ENCODE measurements around the gene ABCA1. TPM values are rescaled to one million over a fixed set of nuclear protein-coding genes. Genes with fewer than 3 reads are reported as not detected.

ABCA1 gene
- polyA plus RNA-seq, 1 donor (not counting 4 experiments of a cell fraction or from before 2014, with no cell fraction given) = 23.0 TPM

GRCh38 chr9:104873489-104873850, 54.5 kb downstream of the ABCA1 start:
- Histone ChIP-seq H3K79me2 (ENCODE audit: control insufficient read depth, insufficient read depth, low read length) (peaks cover 27% of the 10 kb centered on the region), H3K9ac (ENCODE audit: control insufficient read depth, extremely low read depth, insufficient read depth, low read length) (peak overlapping the region; percentile 62), H3K4me3 (ENCODE audit: control insufficient read depth in 2 of 3, extremely low read depth in 1 of 3, insufficient read depth in 2 of 3, low read depth in 1 of 3, low read length in 3 of 3) (no peak overlapping the region), H2AFZ (ENCODE audit: control insufficient read depth, low read length) (no peak overlapping the region), H3K9me3 (ENCODE audit: control insufficient read depth, low read depth, low read length) (no peaks in the 10 kb centered on the region), H3K27me3 (ENCODE audit: control insufficient read depth, extremely low read depth, insufficient read depth, low read length) (no peaks in the 10 kb centered on the region), H3K36me3 (ENCODE audit: control insufficient read depth in 2 of 2, extremely low read depth in 1 of 2, insufficient read depth in 2 of 2, low read length in 2 of 2) (peaks cover 0 to 26% of the 10 kb centered on the region in 2 experiments), H3K4me2 (ENCODE audit: control insufficient read depth, extremely low read depth, insufficient read depth, low read depth, low read length) (peak overlapping the region; percentile 56), H4K20me1 (ENCODE audit: control insufficient read depth, extremely low read depth, insufficient read depth, low read length) (no peaks in the 10 kb centered on the region), H3K27ac (ENCODE audit: control insufficient read depth, insufficient read depth, low read length) (peak overlapping the region; percentile 87), H3K9me1 (ENCODE audit: control insufficient read depth, extremely low read depth, insufficient read depth, low read length) (no peaks in the 10 kb centered on the region), H3K4me1 (ENCODE audit: control insufficient read depth, extremely low read depth, insufficient read depth, low read length) (peaks cover 48% of the 10 kb centered on the region)
- no peak for DNase-seq (ENCODE audit: low read depth, low spot score)
- no peak for FAIRE-seq
- dilution Hi-C loops (cut with MboI; ENCODE audit: extremely low pct_ligation_motif_present, low sequenced_read_pairs) = no loop called here
- TF ChIP-seq EZH2 (IDR thresholded peaks at IDR 0.05; ENCODE audit: low read length) (no peak), CTCF (optimal IDR thresholded peaks at IDR 0.05 in 1 of 3, IDR thresholded peaks at IDR 0.05 in 1 of 3, conservative IDR thresholded peaks at IDR 0.05 in 1 of 3; ENCODE audit: extremely low read depth in 1 of 3, insufficient read depth in 2 of 3, low read length in 3 of 3) (no peak)

- dilution Hi-C loops (cut with MboI; ENCODE audit: extremely low pct_ligation_motif_present, low sequenced_read_pairs) = no loop called here
- DNase-seq (ENCODE audit: low read depth, low spot score) (peak; percentile 88), FAIRE-seq (peak; percentile 98)
- Histone ChIP-seq H3K4me2 (ENCODE audit: control insufficient read depth, extremely low read depth, insufficient read depth, low read depth, low read length) (peak overlapping the region; percentile 56), H3K36me3 (ENCODE audit: control insufficient read depth in 2 of 2, extremely low read depth in 1 of 2, insufficient read depth in 2 of 2, low read length in 2 of 2) (peaks cover under 1 to 29% of the 10 kb centered on the region in 2 experiments), H3K4me1 (ENCODE audit: control insufficient read depth, extremely low read depth, insufficient read depth, low read length) (peaks cover 48% of the 10 kb centered on the region), H3K9me1 (ENCODE audit: control insufficient read depth, extremely low read depth, insufficient read depth, low read length) (no peaks in the 10 kb centered on the region), H3K9me3 (ENCODE audit: control insufficient read depth, low read depth, low read length) (no peaks in the 10 kb centered on the region), H3K9ac (ENCODE audit: control insufficient read depth, extremely low read depth, insufficient read depth, low read length) (peak overlapping the region; percentile 62), H3K27ac (ENCODE audit: control insufficient read depth, insufficient read depth, low read length) (peak overlapping the region; percentile 87), H2AFZ (ENCODE audit: control insufficient read depth, low read length) (no peak overlapping the region), H3K79me2 (ENCODE audit: control insufficient read depth, insufficient read depth, low read length) (peaks cover 27% of the 10 kb centered on the region), H3K4me3 (ENCODE audit: control insufficient read depth in 2 of 3, extremely low read depth in 1 of 3, insufficient read depth in 2 of 3, low read depth in 1 of 3, low read length in 3 of 3) (no peak overlapping the region), H4K20me1 (ENCODE audit: control insufficient read depth, extremely low read depth, insufficient read depth, low read length) (no peaks in the 10 kb centered on the region), H3K27me3 (ENCODE audit: control insufficient read depth, extremely low read depth, insufficient read depth, low read length) (no peaks in the 10 kb centered on the region)
- TF ChIP-seq EZH2 (IDR thresholded peaks at IDR 0.05; ENCODE audit: low read length) (no peak), CTCF (optimal IDR thresholded peaks at IDR 0.05 in 1 of 3, IDR thresholded peaks at IDR 0.05 in 1 of 3, conservative IDR thresholded peaks at IDR 0.05 in 1 of 3; ENCODE audit: extremely low read depth in 1 of 3, insufficient read depth in 2 of 3, low read length in 3 of 3) (no peak)
Observed at GRCh38 chr9:104872656-104873488, 55.1 kb downstream of the ABCA1 start.

All from keratinocyte (primary cell).